Forelimb muscle (tissue), 1 donor: ENCODE data around the gene MDM1. TPM values are rescaled to one million over a fixed set of nuclear protein-coding genes. Genes with fewer than 3 reads are reported as not detected.

Source experiments
- DNase-seq: peaks from one replicate; pipeline ENCODE4 v3.0.0-alpha.2; 2013; ENCODE audit warnings: low read depth
- polyA plus RNA-seq: library from polyadenylated mRNA; unstranded; fragments of 120-200 nt; gene quantifications from one replicate; pipeline ENCODE4 v1.2.1, GENCODE V29; 2013; ENCODE audit not compliant: insufficient read length

MDM1 gene
- polyA plus RNA-seq, 1 donor = 14.8 TPM

- no peak for DNase-seq
Measured at GRCh38 chr12:68276402-68276930, 55.7 kb downstream of the MDM1 start.

DNA sequence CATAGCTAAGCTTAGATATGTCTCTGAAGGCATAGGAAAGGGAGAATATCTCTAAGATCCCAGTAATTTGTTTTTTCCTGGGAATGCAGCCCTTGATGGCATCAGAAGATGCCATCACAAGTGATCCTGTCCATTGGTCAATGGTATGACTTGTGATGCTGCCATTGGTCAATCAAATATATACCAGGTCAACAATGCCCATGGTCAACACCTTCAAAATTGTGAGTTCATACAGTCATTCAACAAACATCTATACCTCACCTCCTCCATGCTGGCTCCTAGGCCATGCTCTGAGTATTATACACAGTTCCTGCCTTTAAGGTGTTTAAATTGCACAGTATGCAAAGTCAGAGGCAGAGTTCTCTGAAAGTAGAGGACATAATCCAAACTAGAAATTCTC, 59.4 kb downstream of the MDM1 start:
- DNase-seq = no peak

- DNase-seq = no peak
Measured at GRCh38 chr12:68271346-68271745, 60.8 kb downstream of the MDM1 start.

- DNase-seq = no peak
Measured at GRCh38 chr12:68270358-68270757, 61.8 kb downstream of the MDM1 start.

- DNase-seq = no peak
Measured at GRCh38 chr12:68269779-68270178, 62.4 kb downstream of the MDM1 start.

- no peak for DNase-seq
Measured at GRCh38 chr12:68268967-68269366, 63.2 kb downstream of the MDM1 start.

GRCh38 chr12:68267892-68268396, 64.2 kb downstream of the MDM1 start:
- DNase-seq = no peak

- no peak for DNase-seq
Measured at GRCh38 chr12:68264857-68265256, 67.3 kb downstream of the MDM1 start.

DNA sequence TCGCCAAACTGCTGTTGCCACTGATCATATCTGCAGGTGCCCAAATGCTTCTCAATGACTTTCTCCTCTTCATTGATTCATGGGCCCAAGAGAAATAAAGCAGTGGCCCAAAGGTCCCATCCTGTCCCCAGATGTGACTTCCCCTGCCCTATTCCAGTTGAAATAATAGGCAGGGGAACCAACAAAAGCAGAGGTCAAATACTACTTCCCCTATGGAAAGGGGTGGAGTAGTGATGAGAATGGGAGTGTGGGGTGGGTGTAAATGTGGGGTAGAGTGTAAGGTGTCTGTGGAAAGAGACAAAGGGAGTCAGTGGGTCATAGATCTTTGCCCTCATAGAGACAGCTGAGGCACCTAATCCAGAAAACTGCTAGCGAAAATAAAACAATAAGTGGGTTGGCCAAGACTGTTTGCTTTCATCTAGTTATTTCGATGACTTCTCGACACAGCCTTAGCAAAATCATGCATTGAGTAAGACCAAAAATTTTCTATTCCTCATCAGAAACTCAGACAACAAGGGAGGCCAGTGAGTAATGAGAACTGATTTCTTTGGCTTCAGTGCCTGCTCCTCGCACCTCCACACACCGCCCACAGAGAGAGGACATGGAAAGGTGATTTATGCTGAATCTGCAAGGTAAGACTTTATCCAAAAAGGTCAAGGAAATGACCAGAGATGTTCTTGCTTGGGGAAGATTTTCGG, 67.9 kb downstream of the MDM1 start:
- DNase-seq = no peak

DNA sequence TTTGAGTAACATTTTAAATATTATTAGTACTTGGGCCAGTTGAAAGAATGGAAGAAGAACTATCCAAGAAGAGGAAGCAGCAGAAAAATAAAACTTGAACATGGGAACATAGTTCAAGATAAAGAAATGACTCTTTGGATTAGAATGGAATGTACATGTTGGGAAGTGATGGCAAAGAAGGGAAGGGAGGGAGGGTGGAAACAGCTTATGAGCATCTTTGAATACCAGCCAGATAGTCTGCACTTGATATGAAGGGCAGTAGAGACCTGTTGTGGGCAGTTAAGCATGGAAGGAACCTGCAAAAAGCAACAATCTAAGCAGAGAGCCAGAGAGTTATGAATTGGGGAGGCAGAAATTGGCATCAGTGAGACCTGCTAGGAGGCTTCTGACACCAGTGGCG, 68.8 kb downstream of the MDM1 start:
- no peak for DNase-seq

DNA sequence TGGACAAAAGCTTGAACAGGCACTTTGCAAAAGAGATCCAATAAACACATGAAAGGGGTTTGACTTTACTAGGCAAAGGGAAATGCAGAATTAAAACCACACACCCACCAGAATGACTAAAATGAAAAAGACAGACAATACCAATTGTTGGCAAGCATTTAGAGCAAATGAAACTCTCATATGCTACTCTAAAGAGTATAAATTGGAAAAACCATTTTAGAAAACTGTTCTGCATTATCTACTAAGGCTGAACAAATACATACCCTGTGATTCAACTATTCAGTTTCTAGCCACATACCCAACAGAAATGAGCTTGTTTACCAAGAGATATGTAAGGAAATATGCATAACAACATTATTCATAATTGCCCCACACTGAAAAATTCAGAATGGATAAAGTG, 70.3 kb downstream of the MDM1 start:
- DNase-seq = no peak

DNA sequence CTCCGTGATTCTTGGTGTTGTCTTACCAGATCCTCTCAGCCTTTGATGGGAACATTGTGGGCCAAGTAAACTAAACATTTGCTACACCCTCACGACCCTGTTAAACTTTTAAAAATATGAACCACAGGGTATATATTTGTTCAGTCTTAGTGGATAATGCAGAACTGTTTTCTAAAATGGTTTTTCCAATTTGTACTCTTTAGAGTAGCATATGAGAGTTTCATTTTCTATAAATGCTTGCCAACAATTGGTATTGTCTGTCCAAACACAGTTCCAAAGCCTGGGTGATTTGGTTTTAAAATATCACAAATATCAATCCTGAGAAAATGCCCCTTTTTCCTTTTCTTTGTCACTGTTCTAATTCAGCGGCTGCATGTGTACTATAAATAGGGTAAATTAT, 72.0 kb downstream of the MDM1 start:
- DNase-seq = no peak

GRCh38 chr12:68259318-68259940, 72.7 kb downstream of the MDM1 start:
- DNase-seq = no peak

DNA sequence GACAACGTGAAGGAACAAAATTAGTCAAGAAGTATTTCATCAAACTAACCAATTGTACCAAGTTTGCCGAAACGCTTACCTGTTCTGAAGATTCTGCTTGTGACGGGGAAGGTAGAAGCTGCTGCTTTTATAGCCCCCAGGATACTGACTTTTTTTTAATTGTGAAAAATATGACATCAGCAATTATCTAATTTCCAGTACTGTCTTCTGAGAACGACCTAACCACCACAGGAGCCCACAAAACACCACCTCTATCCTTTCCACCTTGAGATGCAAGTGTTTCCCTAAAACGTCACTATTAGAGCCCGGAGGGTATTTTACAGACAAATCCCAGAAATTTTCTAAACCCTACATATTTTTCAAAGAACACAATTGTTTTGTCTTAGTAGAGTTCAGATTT, 78.7 kb downstream of the MDM1 start, which contains the start of gene IL22:
TSS of gene IL22 (minus strand) at position 101 of the 400 bp plus-strand sequence. CDS start 156 bp downstream, outside the sequence.
- no peak for DNase-seq

GRCh38 chr12:68252077-68252476, 80.1 kb downstream of the MDM1 start:
- no peak for DNase-seq

GRCh38 chr12:68250454-68250853, 81.7 kb downstream of the MDM1 start:
- no peak for DNase-seq

- DNase-seq = no peak
Measured at GRCh38 chr12:68247785-68248184, 84.4 kb downstream of the MDM1 start.

- DNase-seq = no peak
Measured at GRCh38 chr12:68246350-68246749, 85.8 kb downstream of the MDM1 start.

DNA sequence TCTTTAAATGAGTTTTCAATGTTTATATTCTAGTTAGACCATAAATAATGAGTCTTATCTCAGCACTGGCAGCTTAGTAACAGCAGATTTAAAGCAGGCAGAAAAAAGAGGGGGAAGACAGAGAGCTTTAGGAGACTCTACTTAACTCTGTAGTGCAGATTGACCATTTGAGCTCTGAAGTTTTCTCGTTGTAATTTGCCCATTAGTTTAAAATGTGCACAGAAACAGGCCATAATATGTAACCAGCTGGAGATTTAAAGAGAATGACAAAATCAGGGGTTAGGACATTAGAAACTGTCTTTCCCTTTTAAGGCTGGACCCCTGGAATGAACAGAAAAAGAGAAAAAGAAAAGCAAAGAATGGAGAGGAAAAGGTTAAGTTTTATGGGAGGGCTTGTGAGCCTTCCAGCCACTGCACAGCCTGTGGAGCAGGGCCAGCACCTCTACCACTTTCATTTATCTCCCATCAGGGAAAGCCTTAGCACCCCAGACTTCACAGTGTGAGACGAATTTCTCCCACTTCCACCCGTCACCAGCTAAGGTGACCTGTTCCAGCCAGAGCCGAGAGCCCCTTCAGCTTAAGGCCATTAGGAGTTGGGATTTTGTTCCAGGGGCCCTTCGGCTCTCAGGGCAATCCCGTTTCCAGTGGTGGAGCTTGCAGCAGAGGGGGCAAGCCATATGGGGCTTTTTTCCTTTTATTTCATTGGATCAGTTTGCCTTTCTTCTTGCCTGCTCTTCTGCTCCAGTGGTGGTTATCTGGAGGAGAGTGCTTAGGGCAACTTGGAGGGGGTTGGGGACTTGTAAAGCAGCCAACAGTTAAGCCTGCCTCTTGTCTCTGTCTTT, 86.8 kb downstream of the MDM1 start:
- DNase-seq = no peak
